Measurements from ENCODE around the gene CDH13. TPM values are rescaled to one million over a fixed set of nuclear protein-coding genes. Genes with fewer than 3 reads are reported as not detected.

Gene CDH13
- total RNA-seq, 2 experiments from 2014 or later: not detected

DNA sequence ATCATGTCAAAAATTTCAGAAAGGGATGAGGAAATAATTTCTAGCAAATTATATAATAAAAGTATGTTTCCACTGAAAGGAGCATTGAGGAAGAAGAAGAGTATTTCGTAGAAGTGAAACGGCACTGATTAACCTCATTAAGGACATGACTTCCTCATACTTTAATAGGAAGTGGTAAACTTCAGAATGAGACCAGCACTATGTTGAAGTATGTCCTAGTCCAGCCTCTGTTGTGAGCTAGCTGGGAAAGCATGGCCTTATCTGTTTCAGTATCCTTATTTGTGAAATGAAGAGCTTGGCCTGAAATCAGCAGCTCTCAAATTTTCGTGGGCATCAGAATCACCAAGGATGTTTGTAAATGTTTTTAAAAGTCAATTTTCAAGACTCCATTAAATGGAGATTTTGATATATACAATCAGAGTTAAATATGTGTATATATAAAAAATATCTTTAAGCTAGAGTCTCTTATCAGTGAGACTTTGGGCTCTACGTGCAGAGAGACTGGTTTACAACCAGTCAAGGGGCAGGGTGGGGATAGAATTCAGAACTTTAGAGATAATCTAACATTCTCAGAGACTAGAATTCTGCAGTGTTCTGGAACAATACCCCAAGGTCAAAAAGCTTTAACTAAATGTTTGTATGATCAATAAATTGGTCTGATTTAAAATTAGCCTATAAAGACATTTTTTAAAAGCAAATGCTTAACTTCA is 365.4 kb downstream of the CDH13 start:
- Mint-ChIP-seq H3K36me3 (no peaks in the 10 kb centered on the region), H3K4me1 (no peaks in the 10 kb centered on the region), H3K27ac (no peak overlapping the region), H3K9me3 (ENCODE audit: low read depth) (no peaks in the 10 kb centered on the region), H3K4me3 (no peak overlapping the region), H3K27me3 (no peaks in the 10 kb centered on the region)
- CTCF ChIA-PET: no interaction called here
- DNase-seq (no peak), ATAC-seq (no peak)

DNA sequence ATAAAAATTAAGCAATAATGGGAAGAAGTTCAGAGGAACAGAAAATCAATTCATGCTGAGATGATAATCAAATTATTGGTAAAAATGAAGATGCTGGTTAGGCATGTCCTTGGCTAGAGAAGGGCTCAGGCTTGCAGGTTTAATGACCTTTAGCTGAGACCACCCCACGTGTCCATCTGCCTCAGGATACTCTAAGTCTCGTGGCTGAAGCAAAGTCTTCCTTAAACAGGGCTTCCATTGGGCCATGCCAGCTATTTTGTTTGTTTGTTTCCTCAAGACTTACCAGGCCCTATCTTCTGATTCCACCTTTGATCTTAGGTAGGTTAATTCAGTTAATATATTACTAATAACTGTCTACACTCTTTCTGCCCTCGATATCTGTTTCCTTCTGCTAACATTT is 366.0 kb downstream of the CDH13 start:
- Mint-ChIP-seq H3K27me3 (no peaks in the 10 kb centered on the region), H3K27ac (no peak overlapping the region), H3K4me3 (no peak overlapping the region), H3K9me3 (ENCODE audit: low read depth) (no peaks in the 10 kb centered on the region), H3K36me3 (no peaks in the 10 kb centered on the region), H3K4me1 (no peaks in the 10 kb centered on the region)
- DNase-seq (no peak), ATAC-seq (no peak)
- CTCF ChIA-PET: no interaction called here

DNA sequence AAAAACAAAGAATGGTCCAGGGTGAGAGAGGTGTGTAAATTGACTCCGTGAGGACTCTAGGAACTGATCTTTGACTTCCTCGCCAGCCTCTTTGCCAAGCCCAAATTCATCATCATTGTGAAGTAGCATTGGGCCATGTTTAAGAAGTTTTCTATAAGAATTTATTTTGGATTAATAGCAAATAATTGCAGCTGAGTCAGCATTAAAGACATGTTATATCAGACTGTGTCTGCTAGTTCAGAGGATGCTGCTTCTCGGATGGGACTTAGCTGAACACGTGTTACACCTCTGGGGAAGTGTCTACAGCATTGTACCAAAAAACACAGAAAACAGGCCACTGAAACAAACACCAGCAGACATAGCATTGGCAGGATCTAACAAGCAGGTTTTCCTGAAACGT is 366.6 kb downstream of the CDH13 start:
- no peaks in the 10 kb centered on the region for H3K27me3 Mint-ChIP-seq
- no peak overlapping the region for H3K4me3 Mint-ChIP-seq
- ATAC-seq (no peak), DNase-seq (no peak)
- no peaks in the 10 kb centered on the region for H3K36me3 Mint-ChIP-seq
- H3K4me1 Mint-ChIP-seq: no peaks in the 10 kb centered on the region
- CTCF ChIA-PET: no interaction called here
- H3K27ac Mint-ChIP-seq: no peak overlapping the region
- H3K9me3 Mint-ChIP-seq (ENCODE audit: low read depth): no peaks in the 10 kb centered on the region

DNA sequence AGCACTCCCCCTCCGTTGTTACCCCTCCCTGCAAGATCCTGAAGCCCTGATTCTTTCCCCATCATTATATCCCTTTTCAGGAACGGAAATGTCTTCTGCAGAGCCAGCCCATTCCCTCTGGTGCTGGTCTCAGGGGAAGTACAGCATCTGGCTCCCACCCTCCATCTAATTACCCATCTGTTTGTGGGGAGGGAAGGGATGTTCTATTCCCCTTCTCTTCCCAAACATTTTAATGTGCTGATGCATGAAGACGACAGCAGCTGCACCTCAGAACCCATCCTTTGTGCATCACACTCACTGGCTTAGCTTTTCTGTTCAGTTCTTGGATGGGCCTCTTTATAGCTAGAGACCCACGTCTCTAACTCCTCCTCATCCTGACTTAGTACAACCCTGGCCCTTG is 367.2 kb downstream of the CDH13 start:
- CTCF ChIA-PET: no interaction called here
- Mint-ChIP-seq H3K27me3 (peaks cover 2% of the 10 kb centered on the region), H3K27ac (no peak overlapping the region), H3K36me3 (no peaks in the 10 kb centered on the region), H3K4me1 (no peaks in the 10 kb centered on the region), H3K4me3 (no peak overlapping the region), H3K9me3 (ENCODE audit: low read depth) (no peaks in the 10 kb centered on the region)
- ATAC-seq (no peak), DNase-seq (no peak)

DNA sequence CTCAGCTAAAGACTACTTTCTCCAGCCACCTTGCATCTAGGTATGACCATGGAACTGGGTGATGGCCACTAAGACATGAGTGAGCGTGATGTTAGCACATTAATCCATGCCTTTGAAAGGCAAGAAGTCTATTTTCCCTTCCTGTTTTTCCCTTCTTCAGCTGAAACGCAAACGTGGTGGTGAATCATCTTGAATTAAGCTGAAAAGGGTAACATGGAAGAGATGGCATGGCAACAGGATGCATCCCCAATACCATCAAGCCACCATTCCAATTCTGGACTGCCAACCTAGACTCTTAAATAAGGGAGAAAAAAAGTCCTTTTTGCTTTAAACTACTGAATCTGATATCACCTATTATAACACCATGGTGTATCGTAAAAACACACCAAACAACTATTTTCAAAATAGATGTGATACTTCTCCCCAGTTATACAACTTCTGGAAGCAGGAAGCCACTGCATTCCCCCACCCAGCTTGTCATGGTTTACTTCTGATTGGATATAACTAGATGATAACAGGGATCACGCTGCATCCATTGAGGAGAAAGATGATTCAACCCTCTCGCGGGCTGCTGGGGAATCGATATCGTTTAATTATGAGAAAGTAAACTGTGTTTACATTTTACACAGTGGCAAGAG is 368.6 kb downstream of the CDH13 start:
- H3K4me1 Mint-ChIP-seq: no peaks in the 10 kb centered on the region
- CTCF ChIA-PET: no interaction called here
- no peak overlapping the region for H3K27ac Mint-ChIP-seq
- no peaks in the 10 kb centered on the region for H3K36me3 Mint-ChIP-seq
- no peak overlapping the region for H3K4me3 Mint-ChIP-seq
- DNase-seq: no peak
- ATAC-seq: no peak
- H3K27me3 Mint-ChIP-seq: peaks cover 3% of the 10 kb centered on the region
- no peaks in the 10 kb centered on the region for H3K9me3 Mint-ChIP-seq (ENCODE audit: low read depth)

DNA sequence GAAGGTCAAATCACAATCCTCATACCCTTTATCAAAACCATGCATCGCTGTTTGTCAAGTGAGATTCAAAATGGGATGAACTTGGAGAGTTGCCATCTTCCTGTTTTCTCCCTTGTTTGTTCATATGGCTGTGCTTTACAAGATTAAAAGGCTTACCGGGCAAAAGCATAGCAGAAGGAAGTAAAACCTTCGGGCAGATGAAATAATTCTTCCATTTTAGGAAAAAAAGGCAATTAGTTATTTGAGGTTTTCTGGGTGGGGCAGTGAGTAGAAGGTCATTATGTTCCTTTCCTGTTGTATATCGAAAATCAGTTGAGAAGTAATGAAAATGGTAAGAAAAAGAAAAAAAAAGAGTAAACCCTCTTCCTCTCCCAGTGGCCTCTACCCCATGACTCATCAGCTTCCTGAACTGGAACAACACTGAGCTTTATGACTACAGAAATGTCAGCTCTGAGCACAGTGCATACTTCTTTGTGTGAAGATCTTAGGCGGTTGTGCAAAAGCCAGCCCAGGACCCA is 369.2 kb downstream of the CDH13 start:
- Mint-ChIP-seq H3K27me3 (peaks cover 3% of the 10 kb centered on the region), H3K4me1 (no peaks in the 10 kb centered on the region), H3K9me3 (ENCODE audit: low read depth) (peaks cover 2% of the 10 kb centered on the region), H3K27ac (no peak overlapping the region), H3K4me3 (no peak overlapping the region), H3K36me3 (no peaks in the 10 kb centered on the region)
- no peak for DNase-seq
- CTCF ChIA-PET: no interaction called here
- peak; percentile 47 for ATAC-seq

DNA sequence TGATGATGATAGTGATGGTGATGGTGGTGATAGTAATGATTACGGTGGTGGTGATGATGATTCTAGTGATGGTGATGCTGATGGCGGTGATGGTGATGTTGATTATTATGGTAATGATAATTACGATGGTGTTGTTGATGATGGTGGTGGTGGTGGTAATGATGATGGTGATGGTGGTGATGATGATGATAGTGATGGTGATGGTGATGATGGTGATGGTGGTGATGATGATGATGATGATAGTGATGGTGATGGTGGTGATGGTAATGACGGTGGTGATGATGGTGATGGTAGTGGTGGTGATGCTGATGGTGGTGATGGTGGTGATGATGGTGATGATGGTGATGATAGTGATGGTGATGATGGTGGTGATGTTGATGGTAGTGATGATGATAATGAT is 370.0 kb downstream of the CDH13 start:
- no peaks in the 10 kb centered on the region for H3K36me3 Mint-ChIP-seq
- H3K9me3 Mint-ChIP-seq (ENCODE audit: low read depth): peaks cover 2% of the 10 kb centered on the region
- DNase-seq (no peak), ATAC-seq (no peak)
- H3K27me3 Mint-ChIP-seq: peaks cover 3% of the 10 kb centered on the region
- H3K4me1 Mint-ChIP-seq: no peaks in the 10 kb centered on the region
- no peak overlapping the region for H3K4me3 Mint-ChIP-seq
- CTCF ChIA-PET: no interaction called here
- H3K27ac Mint-ChIP-seq: no peak overlapping the region

DNA sequence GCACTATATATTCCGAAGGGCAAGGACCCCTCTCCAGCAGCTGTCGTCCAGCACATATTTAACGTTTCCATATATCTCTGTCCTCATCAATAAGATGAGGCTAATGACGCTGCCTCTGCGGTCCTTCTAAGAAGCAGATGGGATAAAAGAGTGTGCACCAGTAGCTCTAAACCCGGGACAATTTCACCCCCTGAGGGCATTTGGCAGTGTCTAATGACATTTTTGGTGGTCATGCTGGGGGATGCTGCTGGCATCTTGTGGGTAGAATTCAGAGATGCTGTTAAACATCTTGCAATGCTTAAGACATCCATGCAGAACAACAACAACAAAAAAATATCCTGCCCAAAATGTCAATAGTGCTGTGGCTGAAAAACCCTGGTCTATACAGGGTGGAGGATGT is 372.9 kb downstream of the CDH13 start:
- Mint-ChIP-seq H3K4me3 (no peak overlapping the region), H3K27ac (no peak overlapping the region), H3K27me3 (peaks cover 3% of the 10 kb centered on the region), H3K4me1 (no peaks in the 10 kb centered on the region), H3K36me3 (no peaks in the 10 kb centered on the region), H3K9me3 (ENCODE audit: low read depth) (peaks cover 2% of the 10 kb centered on the region)
- no peak for DNase-seq
- CTCF ChIA-PET: no interaction called here
- ATAC-seq: no peak

DNA sequence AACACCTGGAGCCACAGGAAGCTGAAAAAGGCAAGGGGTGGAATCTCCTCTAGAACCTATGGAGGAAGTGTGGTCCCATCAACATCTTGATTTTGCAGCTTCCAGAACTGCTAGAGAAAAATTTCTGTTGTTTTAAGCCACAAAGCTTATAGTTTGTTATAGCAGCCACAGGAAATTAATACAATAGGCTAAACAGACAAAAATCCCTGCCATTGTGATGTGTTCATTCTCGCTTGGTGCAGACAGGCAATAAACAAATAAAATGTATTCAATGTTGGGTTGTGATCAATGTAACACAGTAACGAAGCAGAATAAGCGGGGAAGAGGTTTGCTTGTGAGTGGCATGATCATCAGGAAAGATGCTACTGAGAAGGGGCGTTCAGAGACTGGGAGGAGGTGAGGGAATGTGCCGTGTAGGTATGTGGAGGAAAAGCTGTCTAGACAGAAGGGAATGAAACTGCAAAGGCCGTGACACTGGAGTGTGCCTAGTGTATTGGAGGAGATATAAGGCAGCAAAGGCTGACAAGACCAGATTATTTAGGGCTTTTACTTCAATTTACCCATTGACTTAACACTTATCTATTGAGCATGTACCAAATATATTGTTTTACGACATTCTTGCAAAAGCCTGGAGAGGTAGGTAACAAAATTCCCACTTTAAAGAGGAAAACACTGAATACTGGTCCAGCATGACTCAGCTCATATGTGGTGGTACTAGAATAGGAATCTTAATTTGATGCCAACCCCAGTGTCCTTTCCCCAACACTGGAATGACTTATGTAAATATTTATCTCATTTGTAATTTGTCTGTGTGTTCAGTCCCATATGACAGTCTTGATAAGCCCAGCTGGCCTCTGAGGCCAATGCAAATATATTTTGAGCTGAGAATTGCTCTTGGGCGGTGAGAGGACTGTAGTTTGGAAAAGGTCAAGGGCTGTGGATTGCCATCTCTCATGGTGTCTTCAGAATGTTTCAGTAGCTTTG is 375.9 kb downstream of the CDH13 start:
- no peak for DNase-seq
- Mint-ChIP-seq H3K4me3 (no peak overlapping the region), H3K27ac (no peak overlapping the region), H3K9me3 (ENCODE audit: low read depth) (peaks cover 2% of the 10 kb centered on the region), H3K36me3 (no peaks in the 10 kb centered on the region), H3K27me3 (peaks cover 3% of the 10 kb centered on the region), H3K4me1 (no peaks in the 10 kb centered on the region)
- CTCF ChIA-PET: no interaction called here
- no peak for ATAC-seq

DNA sequence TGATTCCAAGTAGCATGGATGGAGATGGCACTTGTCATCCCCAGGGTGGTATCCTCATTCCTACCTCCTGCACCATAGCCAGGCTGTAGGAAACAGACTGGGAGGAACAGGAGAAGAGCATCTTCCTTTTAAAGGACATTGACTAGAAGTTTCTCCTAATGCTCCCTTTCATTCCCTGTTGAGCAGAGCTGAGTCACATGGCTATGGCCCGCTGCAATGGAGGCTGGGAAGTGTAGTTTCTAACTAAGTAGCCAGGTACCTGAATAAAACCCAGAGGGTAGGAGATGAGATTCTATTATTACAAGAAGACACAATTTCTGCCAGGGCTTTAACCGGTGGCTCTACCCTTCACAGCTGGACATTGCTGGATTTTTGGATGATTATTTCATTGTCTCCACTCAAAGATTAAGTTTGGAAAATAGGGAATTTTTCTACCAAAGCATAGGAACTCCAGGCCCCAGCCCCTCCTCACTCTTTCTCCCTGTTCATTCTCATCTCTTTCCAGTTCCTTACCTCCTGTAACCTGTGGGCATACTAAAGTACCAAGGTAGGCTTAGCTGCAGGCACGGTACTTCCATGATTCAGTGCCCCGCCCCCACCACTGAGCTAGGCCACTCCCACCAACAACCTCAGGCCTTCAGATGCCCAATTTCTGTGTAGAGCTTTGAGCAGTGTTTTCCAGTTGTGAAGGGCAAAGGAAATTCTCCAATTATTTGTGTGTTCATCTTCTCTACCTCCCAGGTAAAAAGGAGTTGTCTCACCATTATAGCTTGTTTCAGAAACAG is 378.3 kb downstream of the CDH13 start:
- ATAC-seq (no peak), DNase-seq (no peak)
- Mint-ChIP-seq H3K4me1 (no peaks in the 10 kb centered on the region), H3K4me3 (no peak overlapping the region), H3K36me3 (no peaks in the 10 kb centered on the region), H3K27ac (no peak overlapping the region), H3K9me3 (ENCODE audit: low read depth) (peaks cover 4% of the 10 kb centered on the region), H3K27me3 (no peaks in the 10 kb centered on the region)
- CTCF ChIA-PET: no interaction called here

DNA sequence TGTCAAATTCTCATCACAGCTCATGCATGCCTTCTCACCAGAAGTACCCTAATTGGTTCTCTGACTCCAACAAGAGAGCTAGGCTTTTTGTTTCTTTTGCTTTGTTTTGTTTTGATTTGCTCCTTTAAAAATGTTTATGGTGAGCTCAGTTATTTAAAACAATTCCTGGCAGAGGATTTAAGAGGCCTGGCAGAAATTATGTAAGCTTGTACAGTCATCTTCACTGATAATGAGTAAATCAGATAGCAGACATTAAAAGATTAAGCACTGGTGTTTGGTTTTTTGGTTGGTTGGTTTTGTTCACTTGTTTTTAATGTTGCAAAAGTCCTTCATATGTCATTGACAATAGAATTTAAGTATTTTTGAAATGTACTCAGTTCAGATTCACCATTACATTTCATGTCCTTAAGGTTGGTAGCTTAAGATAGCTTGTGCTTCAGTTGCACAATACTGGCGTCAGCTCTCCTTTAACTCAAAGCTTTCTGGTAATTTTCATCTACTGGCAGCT is 378.9 kb downstream of the CDH13 start:
- Mint-ChIP-seq H3K27me3 (no peaks in the 10 kb centered on the region), H3K9me3 (ENCODE audit: low read depth) (peaks cover 4% of the 10 kb centered on the region), H3K4me1 (no peaks in the 10 kb centered on the region), H3K36me3 (no peaks in the 10 kb centered on the region), H3K27ac (no peak overlapping the region), H3K4me3 (no peak overlapping the region)
- CTCF ChIA-PET: no interaction called here
- ATAC-seq (no peak), DNase-seq (no peak)

DNA sequence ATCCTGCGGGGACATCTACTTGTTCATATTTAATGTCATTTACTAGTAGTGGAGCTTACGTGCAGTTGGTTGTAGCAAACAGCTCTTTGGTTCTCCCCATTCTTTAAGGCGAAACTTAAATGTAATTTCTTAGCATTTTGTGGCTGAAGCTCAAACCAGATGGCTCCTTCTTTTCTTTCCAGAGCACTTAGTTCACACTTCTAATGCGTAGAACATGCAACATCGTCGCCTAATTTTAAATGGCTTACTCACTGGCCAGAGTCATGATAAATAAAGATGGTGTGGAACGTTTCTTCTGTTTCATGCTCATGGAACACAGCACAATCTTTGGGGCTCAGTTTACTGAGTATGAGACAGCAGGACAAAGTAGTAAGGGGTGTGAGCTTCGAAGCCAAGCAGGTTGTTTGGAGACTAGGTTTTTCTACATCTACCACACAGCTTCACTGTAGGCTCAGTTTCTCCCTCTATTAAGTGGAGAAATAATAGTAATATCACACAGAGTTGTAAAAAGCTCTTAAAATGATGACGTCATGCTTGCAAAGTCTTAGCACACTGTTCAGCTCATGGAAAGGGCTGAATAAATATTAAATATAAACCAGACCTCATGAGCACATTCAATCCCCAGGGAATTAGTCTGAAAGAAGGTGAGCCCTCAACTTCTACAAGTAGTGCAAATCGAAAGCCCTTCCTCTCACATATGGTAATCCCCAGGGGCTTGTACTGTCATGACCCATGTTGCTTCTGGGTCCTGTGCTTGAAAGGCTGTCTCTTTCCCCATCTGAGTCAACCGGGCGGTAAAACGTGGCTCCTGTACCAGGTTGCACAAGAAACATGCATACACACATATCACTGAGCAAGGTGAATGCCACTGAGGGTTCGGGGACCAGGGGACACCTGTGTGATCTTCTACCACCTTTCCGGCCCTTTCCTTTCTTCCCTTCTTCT is 384.3 kb downstream of the CDH13 start:
- Mint-ChIP-seq H3K36me3 (no peaks in the 10 kb centered on the region), H3K4me3 (no peak overlapping the region), H3K4me1 (no peaks in the 10 kb centered on the region), H3K27ac (no peak overlapping the region), H3K9me3 (ENCODE audit: low read depth) (peaks cover 2% of the 10 kb centered on the region), H3K27me3 (no peaks in the 10 kb centered on the region)
- CTCF ChIA-PET: no interaction called here
- DNase-seq (no peak), ATAC-seq (no peak)

Data from activated CD8-positive, alpha-beta memory T cell treated with anti-CD3 and anti-CD28 coated beads, Interleukin-2, amount 10 ng/mL, durations not matched to agents 7 days and 5 days (primary cell).